HG03457 (cell line): ENCODE measurements around the gene CYB5A.

Experiments
- ATAC-seq: cut with Tn5 transposase; IDR thresholded peaks from one replicate; pipeline ENCODE4 v1.9.1; 2021; ENCODE audit warnings: moderate number of reproducible peaks; ENCODE audit not compliant: unreplicated experiment

The CYB5A gene

GRCh38 chr18:74219056-74219455, 72.7 kb downstream of the CYB5A start:
- no peak for ATAC-seq

- no peak for ATAC-seq
Measured at GRCh38 chr18:74217476-74218143, 74.2 kb downstream of the CYB5A start.

- ATAC-seq = no peak
Measured at GRCh38 chr18:74216661-74217110, 75.1 kb downstream of the CYB5A start.

- no peak for ATAC-seq
Measured at GRCh38 chr18:74215863-74216262, 75.9 kb downstream of the CYB5A start.

GRCh38 chr18:74213429-74213828, 78.3 kb downstream of the CYB5A start:
- no peak for ATAC-seq

GRCh38 chr18:74204526-74205152, 87.1 kb downstream of the CYB5A start:
- ATAC-seq = no peak

- no peak for ATAC-seq
Measured at GRCh38 chr18:74203811-74204210, 88.0 kb downstream of the CYB5A start.
